HEK293 (cell line): ENCODE data around the gene LBHD1.

Source experiments
- CTCF ChIA-PET: fragments of 350-600 bp; formaldehyde crosslinking; extraction: SDS; loops from one replicate; lab custom pipeline; 2021; ENCODE audit warnings: antibody characterized with exemption; lab: Yijun Ruan, JAX
- POLR2A ChIA-PET: fragments of 300-600 bp; formaldehyde crosslinking; extraction: SDS; loops from one replicate; lab custom pipeline; 2020; ENCODE audit warnings: antibody characterized with exemption, inconsistent platforms; lab: Yijun Ruan, JAX
- H3K27ac ChIP-seq: fragments of 200-500 bp; sonication (Bioruptor generic); 2 replicates; pipeline ENCODE4 v1.5.1; 2014; ENCODE audit warnings: low read depth, low read length, control low read depth, inconsistent platforms; ENCODE audit errors: extremely low read depth
- H3K36me3 ChIP-seq, 2 experiments: fragments of 200-500 bp in 1 of 2; sonication (Bioruptor generic) in 1 of 2; 1 replicate in 1 of 2; 2 replicates in 1 of 2; pipeline ENCODE4 v1.5.1; 2014 to 2017; ENCODE audit warnings: inconsistent platforms in 2 of 2, low read length in 2 of 2; ENCODE audit not compliant: control insufficient read depth in 2 of 2, insufficient read depth in 1 of 2
- H3K4me1 ChIP-seq: fragments of 200-500 bp; sonication (Bioruptor generic); 2 replicates; pipeline ENCODE4 v1.5.1; 2014; ENCODE audit warnings: mild to moderate bottlenecking, low read length, inconsistent platforms; ENCODE audit not compliant: control insufficient read depth, insufficient read depth
- H3K4me3 ChIP-seq: 2 replicates; pipeline ENCODE4 v1.5.1; 2011; ENCODE audit warnings: low read depth, mild to moderate bottlenecking, control low read depth, low read length, moderate library complexity
- H3K9me3 ChIP-seq: fragments of 200-500 bp; sonication (Bioruptor generic); 2 replicates; pipeline ENCODE4 v1.5.1; 2014; ENCODE audit warnings: low read depth, low read length, inconsistent platforms; ENCODE audit not compliant: control insufficient read depth, insufficient read depth
- GFI1B ChIP-seq: fragments of 450-650 bp; formaldehyde crosslinking; IDR thresholded peaks from 2 replicates; pipeline ENCODE4 v1.5.1; 2016; ENCODE audit warnings: missing biosample characterization, missing genetic modification characterization
- KLF8 ChIP-seq: fragments of 450-650 bp; formaldehyde crosslinking; IDR thresholded peaks from 2 replicates; pipeline ENCODE4 v1.5.1; 2016; ENCODE audit warnings: missing biosample characterization, missing genetic modification characterization
- MZF1 ChIP-seq: fragments of 450-650 bp; formaldehyde crosslinking; IDR thresholded peaks from 2 replicates; pipeline ENCODE4 v1.5.1; 2017; ENCODE audit warnings: missing biosample characterization, missing genetic modification characterization, borderline replicate concordance
- SETDB1 ChIP-seq: IDR thresholded peaks from one replicate; pipeline ENCODE4 v1.6.1; 2017; ENCODE audit warnings: mild to moderate bottlenecking, low read length, moderate library complexity, mixed read lengths; ENCODE audit not compliant: insufficient read length
- SP2 ChIP-seq: fragments of 450-650 bp; formaldehyde crosslinking; IDR thresholded peaks from 2 replicates; pipeline ENCODE4 v1.5.1; 2016; ENCODE audit warnings: missing biosample characterization, missing genetic modification characterization
- SP3 ChIP-seq: fragments of 450-650 bp; formaldehyde crosslinking; IDR thresholded peaks from 2 replicates; pipeline ENCODE4 v1.5.1; 2016; ENCODE audit warnings: missing biosample characterization, missing genetic modification characterization
- YY1 ChIP-seq: fragments of 450-650 bp; formaldehyde crosslinking; IDR thresholded peaks from 2 replicates; pipeline ENCODE4 v1.5.1; 2018; ENCODE audit warnings: missing biosample characterization, missing genetic modification characterization
- ZBTB17 ChIP-seq: fragments of 450-650 bp; formaldehyde crosslinking; IDR thresholded peaks from 2 replicates; pipeline ENCODE4 v1.5.1; 2016; ENCODE audit warnings: missing biosample characterization, missing genetic modification characterization
- ZBTB20 ChIP-seq: fragments of 450-650 bp; formaldehyde crosslinking; IDR thresholded peaks from 2 replicates; pipeline ENCODE4 v1.5.1; 2016; ENCODE audit warnings: missing biosample characterization, missing genetic modification characterization
- ZEB2 ChIP-seq: fragments of 450-650 bp; formaldehyde crosslinking; IDR thresholded peaks from 2 replicates; pipeline ENCODE4 v1.5.1; 2016; ENCODE audit warnings: missing biosample characterization, missing genetic modification characterization
- ZNF132 ChIP-seq: fragments of 450-650 bp; formaldehyde crosslinking; IDR thresholded peaks from 2 replicates; pipeline ENCODE4 v1.5.1; 2017; ENCODE audit warnings: missing biosample characterization, missing genetic modification characterization, borderline replicate concordance
- ZNF221 ChIP-seq: fragments of 450-650 bp; formaldehyde crosslinking; IDR thresholded peaks from 2 replicates; pipeline ENCODE4 v1.5.1; 2017; ENCODE audit warnings: missing biosample characterization, missing genetic modification characterization, borderline replicate concordance
- ZNF341 ChIP-seq: fragments of 450-650 bp; formaldehyde crosslinking; IDR thresholded peaks from 2 replicates; pipeline ENCODE4; 2016; ENCODE audit warnings: low read depth, missing biosample characterization, missing genetic modification characterization
- ZNF404 ChIP-seq: fragments of 450-650 bp; formaldehyde crosslinking; IDR thresholded peaks from 2 replicates; pipeline ENCODE4 v1.5.1; 2017; ENCODE audit warnings: missing biosample characterization, missing genetic modification characterization
- ZNF416 ChIP-seq: fragments of 450-650 bp; formaldehyde crosslinking; IDR thresholded peaks from 2 replicates; pipeline ENCODE4 v1.5.1; 2016; ENCODE audit warnings: missing biosample characterization, missing genetic modification characterization
- ZNF433 ChIP-seq: fragments of 450-650 bp; formaldehyde crosslinking; IDR thresholded peaks from 2 replicates; pipeline ENCODE4 v1.5.1; 2016; ENCODE audit warnings: missing biosample characterization, missing genetic modification characterization, low read depth
- ZNF548 ChIP-seq: fragments of 450-650 bp; formaldehyde crosslinking; IDR thresholded peaks from 2 replicates; pipeline ENCODE4 v1.5.1; 2016; ENCODE audit warnings: missing biosample characterization, missing genetic modification characterization
- ZNF629 ChIP-seq: fragments of 450-650 bp; formaldehyde crosslinking; IDR thresholded peaks from 2 replicates; pipeline ENCODE4 v1.5.1; 2017; ENCODE audit warnings: missing biosample characterization, missing genetic modification characterization
- ZXDB ChIP-seq: fragments of 450-650 bp; formaldehyde crosslinking; IDR thresholded peaks from 2 replicates; pipeline ENCODE4 v1.5.1; 2016; ENCODE audit warnings: missing biosample characterization, missing genetic modification characterization
- TF ChIP-seq, protein P1 (sequence below): sonication (generic); formaldehyde crosslinking; IDR thresholded peaks from 2 replicates; pipeline ENCODE4 v1.8.1; 2022; ENCODE audit warnings: mild to moderate bottlenecking, moderate library complexity, missing genetic modification reagents
- TF ChIP-seq, protein P2 (sequence below): fragments of 450-650 bp; formaldehyde crosslinking; IDR thresholded peaks from 2 replicates; pipeline ENCODE4 v1.5.1; 2016; ENCODE audit warnings: missing biosample characterization, missing genetic modification characterization
- TF ChIP-seq, protein P3 (sequence below): fragments of 450-650 bp; formaldehyde crosslinking; IDR thresholded peaks from 2 replicates; pipeline ENCODE4 v1.5.1; 2017; ENCODE audit warnings: missing biosample characterization, mild to moderate bottlenecking, missing genetic modification characterization, moderate library complexity
- TF ChIP-seq, protein P4 (sequence below): fragments of 450-650 bp; formaldehyde crosslinking; IDR thresholded peaks from 2 replicates; pipeline ENCODE4 v1.5.1; 2016; ENCODE audit warnings: missing biosample characterization, missing genetic modification characterization
- TF ChIP-seq, protein P5 (sequence below): fragments of 450-650 bp; formaldehyde crosslinking; IDR thresholded peaks from 2 replicates; pipeline ENCODE4 v1.5.1; 2016; ENCODE audit warnings: missing biosample characterization, missing genetic modification characterization
- TF ChIP-seq, protein P6 (sequence below): fragments of 450-650 bp; formaldehyde crosslinking; IDR thresholded peaks from 2 replicates; pipeline ENCODE4 v1.5.1; 2016; ENCODE audit warnings: missing biosample characterization, missing genetic modification characterization

LBHD1 gene

DNA sequence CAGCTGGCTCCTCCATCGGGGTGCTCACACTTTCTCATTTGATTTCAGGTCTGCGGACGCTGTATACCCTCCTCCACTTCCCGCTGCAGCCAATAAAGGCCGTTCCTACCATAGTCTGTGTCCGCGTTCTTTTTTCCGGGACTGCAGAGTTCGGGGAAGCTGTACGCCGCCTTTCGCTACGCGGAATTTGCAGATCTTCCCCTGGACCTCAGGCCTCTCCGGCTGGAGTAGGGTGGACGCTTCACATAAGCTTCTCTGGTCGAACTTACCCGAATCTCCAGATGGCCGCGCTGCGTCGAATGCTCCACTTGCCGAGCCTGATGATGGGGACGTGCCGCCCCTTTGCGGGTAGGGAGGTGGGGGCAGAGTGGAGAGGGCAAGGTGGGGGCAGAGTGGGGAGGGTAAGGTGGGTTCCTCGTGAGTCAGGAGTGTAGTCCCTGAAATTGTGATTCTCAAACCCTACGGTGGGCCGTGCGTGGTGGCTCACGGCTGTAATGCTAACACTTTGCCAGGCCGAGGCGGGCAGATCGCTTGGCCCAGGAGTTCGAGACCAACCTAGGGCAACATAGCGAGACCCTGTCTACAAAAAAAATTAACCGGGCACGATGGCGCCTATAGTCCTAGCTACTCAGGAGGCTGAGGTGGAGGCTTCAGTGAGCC, 6.3 kb downstream of the LBHD1 start (continued):
- TF ChIP-seq, protein P1, sequence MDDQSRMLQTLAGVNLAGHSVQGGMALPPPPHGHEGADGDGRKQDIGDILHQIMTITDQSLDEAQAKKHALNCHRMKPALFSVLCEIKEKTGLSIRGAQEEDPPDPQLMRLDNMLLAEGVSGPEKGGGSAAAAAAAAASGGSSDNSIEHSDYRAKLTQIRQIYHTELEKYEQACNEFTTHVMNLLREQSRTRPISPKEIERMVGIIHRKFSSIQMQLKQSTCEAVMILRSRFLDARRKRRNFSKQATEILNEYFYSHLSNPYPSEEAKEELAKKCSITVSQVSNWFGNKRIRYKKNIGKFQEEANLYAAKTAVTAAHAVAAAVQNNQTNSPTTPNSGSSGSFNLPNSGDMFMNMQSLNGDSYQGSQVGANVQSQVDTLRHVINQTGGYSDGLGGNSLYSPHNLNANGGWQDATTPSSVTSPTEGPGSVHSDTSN: no peak
- TF ChIP-seq, protein P2, sequence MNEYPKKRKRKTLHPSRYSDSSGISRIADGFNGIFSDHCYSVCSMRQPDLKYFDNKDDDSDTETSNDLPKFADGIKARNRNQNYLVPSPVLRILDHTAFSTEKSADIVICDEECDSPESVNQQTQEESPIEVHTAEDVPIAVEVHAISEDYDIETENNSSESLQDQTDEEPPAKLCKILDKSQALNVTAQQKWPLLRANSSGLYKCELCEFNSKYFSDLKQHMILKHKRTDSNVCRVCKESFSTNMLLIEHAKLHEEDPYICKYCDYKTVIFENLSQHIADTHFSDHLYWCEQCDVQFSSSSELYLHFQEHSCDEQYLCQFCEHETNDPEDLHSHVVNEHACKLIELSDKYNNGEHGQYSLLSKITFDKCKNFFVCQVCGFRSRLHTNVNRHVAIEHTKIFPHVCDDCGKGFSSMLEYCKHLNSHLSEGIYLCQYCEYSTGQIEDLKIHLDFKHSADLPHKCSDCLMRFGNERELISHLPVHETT: no peak
- no peak for TF ChIP-seq ZNF416 (tag by site-specific recombination)
- no peak for TF ChIP-seq GFI1B (tag by site-specific recombination)

DNA sequence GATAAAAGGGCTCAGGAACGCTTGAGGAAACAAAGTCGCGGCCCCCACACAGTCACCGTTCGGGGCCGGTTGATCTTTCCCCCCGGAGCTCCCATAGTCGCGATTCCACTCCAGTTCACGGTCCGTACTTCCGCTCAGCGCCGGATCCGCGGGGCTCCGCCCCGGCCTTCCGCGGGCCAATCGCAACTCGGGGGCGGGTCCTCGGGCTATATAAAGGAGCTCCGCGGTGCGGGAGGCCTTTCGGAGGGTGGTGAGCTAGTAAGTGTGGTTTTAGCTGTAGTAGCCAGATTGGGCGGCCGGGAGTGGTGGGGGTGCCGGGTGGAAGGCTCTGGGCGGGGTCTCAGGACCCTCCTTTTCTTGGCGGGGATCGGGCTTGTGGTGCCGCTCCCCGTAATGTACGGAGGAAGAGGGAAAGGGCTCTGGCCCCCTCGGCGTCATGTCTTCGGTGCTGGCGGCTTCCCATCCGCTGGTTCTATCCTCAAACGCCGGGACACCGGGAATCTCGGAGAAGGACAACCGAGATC, 6.9 kb downstream of the LBHD1 start, which contains the start of the genes C11orf98 and CSKMT:
Gene C11orf98 (minus strand): TSS at position 136 of the 524 bp plus-strand sequence. CDS start 41 bp downstream, at position 95.
Gene CSKMT (plus strand): TSS at position 238 of the 524 bp plus-strand sequence. CDS start 568 bp downstream, outside the sequence.
- ChIA-PET POLR2A (interaction anchor here (0.6 to 5.0 kb wide), 49 partner anchors 9 to 240 kb away, joined by 3 to 90 read pairs (median 5); partner anchors contain the start of genes B3GAT3, EEF1G, GANAB and HNRNPUL2), CTCF (interaction anchor here (0.6 to 2.5 kb wide), 11 partner anchors 10 to 121 kb away, joined by 3 to 10 read pairs (median 3); partner anchors contain the start of gene HNRNPUL2)
- H3K36me3 ChIP-seq: peaks cover 0 to 43% of the 10 kb centered on the region in 2 experiments; a peak in 2 of 3 replicates
- no peaks in the 10 kb centered on the region for H3K9me3 ChIP-seq
- H3K4me3 ChIP-seq: peak within 1 kb of the TSS; percentile 89
- H3K27ac ChIP-seq: peak within 1 kb of the TSS; percentile 66
- no peaks in the 10 kb centered on the region for H3K4me1 ChIP-seq
- TF ChIP-seq, protein P3, sequence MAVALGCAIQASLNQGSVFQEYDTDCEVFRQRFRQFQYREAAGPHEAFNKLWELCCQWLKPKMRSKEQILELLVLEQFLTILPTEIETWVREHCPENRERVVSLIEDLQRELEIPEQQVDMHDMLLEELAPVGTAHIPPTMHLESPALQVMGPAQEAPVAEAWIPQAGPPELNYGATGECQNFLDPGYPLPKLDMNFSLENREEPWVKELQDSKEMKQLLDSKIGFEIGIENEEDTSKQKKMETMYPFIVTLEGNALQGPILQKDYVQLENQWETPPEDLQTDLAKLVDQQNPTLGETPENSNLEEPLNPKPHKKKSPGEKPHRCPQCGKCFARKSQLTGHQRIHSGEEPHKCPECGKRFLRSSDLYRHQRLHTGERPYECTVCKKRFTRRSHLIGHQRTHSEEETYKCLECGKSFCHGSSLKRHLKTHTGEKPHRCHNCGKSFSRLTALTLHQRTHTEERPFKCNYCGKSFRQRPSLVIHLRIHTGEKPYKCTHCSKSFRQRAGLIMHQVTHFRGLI (tag by site-specific recombination): 0 out of 2 replicates have a peak, but pooled peaks have one; percentile 1
- TF ChIP-seq SP3 (tag by site-specific recombination): peak; percentile 64
- TF ChIP-seq, protein P4, sequence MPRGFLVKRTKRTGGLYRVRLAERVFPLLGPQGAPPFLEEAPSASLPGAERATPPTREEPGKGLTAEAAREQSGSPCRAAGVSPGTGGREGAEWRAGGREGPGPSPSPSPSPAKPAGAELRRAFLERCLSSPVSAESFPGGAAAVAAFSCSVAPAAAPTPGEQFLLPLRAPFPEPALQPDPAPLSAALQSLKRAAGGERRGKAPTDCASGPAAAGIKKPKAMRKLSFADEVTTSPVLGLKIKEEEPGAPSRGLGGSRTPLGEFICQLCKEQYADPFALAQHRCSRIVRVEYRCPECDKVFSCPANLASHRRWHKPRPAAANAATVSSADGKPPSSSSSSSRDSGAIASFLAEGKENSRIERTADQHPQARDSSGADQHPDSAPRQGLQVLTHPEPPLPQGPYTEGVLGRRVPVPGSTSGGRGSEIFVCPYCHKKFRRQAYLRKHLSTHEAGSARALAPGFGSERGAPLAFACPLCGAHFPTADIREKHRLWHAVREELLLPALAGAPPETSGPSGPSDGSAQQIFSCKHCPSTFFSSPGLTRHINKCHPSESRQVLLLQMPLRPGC: 0 out of 2 replicates have a peak, but pooled peaks have one; percentile 16
- 0 out of 2 replicates have a peak, but pooled peaks have one; percentile 3 for TF ChIP-seq ZBTB20 (tag by site-specific recombination)
- TF ChIP-seq ZNF433 (tag by site-specific recombination): no peak
- TF ChIP-seq MZF1 (tag by site-specific recombination): no peak
- 0 out of 2 replicates have a peak, but pooled peaks have one; percentile 17 for TF ChIP-seq ZNF629 (tag by site-specific recombination)
- TF ChIP-seq ZBTB17 (tag by site-specific recombination): 0 out of 2 replicates have a peak, but pooled peaks have one; percentile 22
- 0 out of 2 replicates have a peak, but pooled peaks have one; percentile 25 for TF ChIP-seq ZXDB (tag by site-specific recombination)
- TF ChIP-seq ZNF221 (tag by site-specific recombination): no peak
- TF ChIP-seq ZNF548 (tag by site-specific recombination): no peak
- TF ChIP-seq, protein P5, sequence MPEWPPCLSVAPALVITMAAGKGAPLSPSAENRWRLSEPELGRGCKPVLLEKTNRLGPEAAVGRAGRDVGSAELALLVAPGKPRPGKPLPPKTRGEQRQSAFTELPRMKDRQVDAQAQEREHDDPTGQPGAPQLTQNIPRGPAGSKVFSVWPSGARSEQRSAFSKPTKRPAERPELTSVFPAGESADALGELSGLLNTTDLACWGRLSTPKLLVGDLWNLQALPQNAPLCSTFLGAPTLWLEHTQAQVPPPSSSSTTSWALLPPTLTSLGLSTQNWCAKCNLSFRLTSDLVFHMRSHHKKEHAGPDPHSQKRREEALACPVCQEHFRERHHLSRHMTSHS: no peak
- TF ChIP-seq SP2 (tag by site-specific recombination): peak; percentile 65
- peak; percentile 77; the same call in 1 of the 2 replicates for TF ChIP-seq ZEB2 (tag by site-specific recombination)
- peak; percentile 69 for TF ChIP-seq KLF8 (tag by site-specific recombination)
- no peak for TF ChIP-seq SETDB1
- TF ChIP-seq ZNF341 (tag by site-specific recombination): peak; percentile 61; the same call in 1 of the 2 replicates
- TF ChIP-seq, protein P6, sequence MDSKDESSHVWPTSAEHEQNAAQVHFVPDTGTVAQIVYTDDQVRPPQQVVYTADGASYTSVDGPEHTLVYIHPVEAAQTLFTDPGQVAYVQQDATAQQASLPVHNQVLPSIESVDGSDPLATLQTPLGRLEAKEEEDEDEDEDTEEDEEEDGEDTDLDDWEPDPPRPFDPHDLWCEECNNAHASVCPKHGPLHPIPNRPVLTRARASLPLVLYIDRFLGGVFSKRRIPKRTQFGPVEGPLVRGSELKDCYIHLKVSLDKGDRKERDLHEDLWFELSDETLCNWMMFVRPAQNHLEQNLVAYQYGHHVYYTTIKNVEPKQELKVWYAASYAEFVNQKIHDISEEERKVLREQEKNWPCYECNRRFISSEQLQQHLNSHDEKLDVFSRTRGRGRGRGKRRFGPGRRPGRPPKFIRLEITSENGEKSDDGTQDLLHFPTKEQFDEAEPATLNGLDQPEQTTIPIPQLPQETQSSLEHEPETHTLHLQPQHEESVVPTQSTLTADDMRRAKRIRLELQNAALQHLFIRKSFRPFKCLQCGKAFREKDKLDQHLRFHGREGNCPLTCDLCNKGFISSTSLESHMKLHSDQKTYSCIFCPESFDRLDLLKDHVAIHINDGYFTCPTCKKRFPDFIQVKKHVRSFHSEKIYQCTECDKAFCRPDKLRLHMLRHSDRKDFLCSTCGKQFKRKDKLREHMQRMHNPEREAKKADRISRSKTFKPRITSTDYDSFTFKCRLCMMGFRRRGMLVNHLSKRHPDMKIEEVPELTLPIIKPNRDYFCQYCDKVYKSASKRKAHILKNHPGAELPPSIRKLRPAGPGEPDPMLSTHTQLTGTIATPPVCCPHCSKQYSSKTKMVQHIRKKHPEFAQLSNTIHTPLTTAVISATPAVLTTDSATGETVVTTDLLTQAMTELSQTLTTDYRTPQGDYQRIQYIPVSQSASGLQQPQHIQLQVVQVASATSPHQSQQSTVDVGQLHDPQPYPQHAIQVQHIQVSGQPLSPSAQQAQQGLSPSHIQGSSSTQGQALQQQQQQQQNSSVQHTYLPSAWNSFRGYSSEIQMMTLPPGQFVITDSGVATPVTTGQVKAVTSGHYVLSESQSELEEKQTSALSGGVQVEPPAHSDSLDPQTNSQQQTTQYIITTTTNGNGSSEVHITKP (tag by site-specific recombination): peak; percentile 63; the same call in 1 of the 2 replicates
- no peak for TF ChIP-seq ZNF404 (tag by site-specific recombination)
- no peak for TF ChIP-seq ZNF132 (tag by site-specific recombination)
- TF ChIP-seq YY1 (tag by site-specific recombination): no peak
